HG03469 (cell line): Measurements from ENCODE around the gene UMPS.
"Not testable (repeated sequence)": the region's sequence is repeated elsewhere in the genome, so short reads cannot be mapped to it uniquely, and the experiment has no call there.

Source experiments
- ATAC-seq: cut with Tn5 transposase; IDR thresholded peaks from one replicate; pipeline ENCODE4 v1.9.1; 2021; ENCODE audit warnings: mild to moderate bottlenecking, moderate library complexity, moderate number of reproducible peaks; ENCODE audit not compliant: unreplicated experiment

Gene UMPS

GRCh38 chr3:124776856-124777255 lies 46.6 kb downstream of the UMPS start:
- no peak for ATAC-seq

DNA sequence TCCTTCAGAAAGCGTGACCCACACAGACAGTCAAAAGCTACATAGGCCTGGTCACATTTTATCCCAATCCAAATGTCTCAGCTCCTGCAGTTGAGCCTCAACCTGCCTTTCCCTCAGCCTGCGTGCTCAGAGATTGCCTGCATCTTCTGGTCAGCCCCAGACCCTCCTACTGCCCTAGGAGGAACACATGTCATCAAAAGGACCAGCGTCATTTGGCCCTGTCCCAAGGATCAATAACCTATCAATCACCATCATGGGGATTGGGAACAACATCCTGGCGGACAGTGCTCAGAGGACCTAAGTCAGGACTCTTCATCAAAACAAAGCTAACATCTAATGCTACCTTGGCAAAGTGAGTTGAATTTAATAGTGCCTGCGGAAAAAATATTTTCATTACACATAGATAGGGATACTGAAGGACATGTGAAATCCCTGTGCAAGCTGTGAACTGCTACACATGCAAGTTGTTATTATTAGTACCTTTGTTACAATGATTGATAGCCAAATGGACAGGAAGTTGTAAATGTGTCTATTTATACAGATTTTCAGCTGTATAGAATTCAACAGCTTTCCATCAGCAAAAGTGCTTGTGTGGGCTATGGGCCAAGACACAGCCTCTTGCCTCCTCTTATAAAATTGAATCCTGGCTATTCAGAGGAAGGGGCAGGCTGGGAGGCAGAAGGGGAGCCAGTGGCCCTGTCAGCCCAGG lies 47.7 kb downstream of the UMPS start:
- ATAC-seq: no peak

DNA sequence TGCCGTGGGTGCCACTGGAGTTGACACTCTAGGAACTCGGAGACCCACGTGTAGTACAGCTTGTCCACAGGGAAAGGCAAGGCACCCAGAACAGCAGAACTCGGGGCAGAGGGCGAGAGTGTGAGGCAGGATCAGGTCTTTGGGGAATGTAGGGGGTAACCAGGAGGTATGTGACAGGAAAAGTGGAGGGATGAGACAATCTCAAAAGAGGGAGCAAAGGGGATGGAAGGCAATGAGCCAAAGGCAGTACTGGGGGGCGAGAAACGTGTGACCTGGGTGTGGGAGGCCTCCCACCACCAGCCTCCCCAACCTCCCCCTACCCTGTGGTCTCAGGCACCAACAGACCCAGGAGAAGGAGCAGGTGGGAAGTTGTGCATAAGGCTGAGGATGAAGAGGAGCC lies 48.9 kb downstream of the UMPS start:
- ATAC-seq: no peak

GRCh38 chr3:124779751-124780191 lies 49.5 kb downstream of the UMPS start:
- no peak for ATAC-seq

DNA sequence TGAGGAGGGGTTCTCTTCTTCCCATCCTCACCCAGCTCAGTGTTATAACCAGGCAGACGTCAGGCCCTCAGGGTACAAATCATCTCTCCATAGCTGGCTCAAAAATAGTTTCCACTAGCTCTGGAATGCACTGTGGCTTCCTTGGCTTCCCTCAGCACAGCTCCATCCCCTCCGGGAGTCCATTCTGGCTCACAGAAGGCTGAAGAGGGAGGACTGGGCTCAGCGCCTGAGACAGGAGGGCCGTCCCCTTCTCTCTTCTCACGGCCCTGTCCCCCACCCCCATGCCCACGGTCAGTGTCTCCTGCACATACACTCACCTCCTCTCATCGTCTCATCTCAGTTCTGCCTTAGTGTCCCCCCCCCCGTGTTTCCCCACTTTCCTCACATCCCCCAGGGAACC lies 50.1 kb downstream of the UMPS start:
- no peak for ATAC-seq

GRCh38 chr3:124780761-124781475 lies 50.7 kb downstream of the UMPS start:
- ATAC-seq: no peak

DNA sequence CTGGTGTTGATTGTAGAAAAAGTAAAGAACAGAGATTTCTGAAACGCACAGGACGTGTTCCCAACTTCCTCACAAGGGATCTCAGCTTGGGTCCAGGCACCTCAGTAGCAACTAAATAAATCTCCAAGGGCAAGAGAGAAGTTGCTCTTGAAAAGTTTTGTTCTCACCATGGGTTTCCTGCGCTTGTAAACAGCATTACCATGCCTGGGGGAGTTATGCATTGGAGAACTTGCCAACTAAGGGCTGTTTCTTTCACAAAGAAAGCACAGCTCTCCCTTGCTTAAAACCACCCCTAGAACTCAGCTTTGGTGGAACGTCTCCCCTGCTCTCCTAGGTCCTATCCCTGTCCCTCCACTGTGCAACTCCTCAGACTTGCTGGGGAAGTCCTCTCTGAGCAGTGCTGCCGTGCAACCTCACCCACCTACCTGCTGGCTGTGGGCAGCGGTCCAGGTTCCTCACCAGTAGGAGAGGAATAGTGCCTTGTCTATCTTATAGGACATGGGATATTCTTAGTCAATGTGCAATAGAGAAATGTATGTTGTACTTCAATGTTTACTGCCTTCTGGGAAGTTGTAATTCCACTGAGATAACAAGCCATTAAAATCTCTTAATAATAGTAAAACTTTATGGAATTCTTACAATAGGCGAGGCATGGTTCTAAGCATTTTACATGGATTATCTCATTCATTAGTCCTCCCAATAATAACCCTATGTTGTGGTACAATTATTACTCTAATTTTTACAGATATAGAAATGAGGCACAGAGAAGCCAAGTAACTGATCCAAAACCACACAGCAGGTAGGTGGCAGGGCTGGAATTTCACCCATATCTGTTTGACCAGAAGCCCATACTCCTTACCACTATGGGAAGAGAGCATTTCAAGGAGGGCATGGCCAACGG lies 51.5 kb downstream of the UMPS start:
- no peak for ATAC-seq

DNA sequence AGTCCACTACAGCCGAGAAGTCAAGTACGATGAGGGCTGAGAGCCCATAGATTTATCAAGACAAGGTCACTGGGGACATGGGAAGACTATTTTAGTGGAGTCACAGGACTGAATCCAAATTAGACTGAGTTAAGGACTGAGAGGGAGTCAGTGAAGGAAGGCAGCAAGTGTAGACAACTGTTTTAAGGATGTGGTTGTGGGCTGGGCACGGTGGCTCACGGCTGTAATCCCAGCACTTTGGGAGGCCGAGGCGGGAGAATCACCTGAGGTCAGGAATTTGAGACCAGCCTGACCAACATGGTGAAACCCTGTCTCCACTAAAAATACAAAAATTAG lies 52.1 kb downstream of the UMPS start:
- not testable (repeated sequence) for ATAC-seq

GRCh38 chr3:124783696-124784095 lies 53.4 kb downstream of the UMPS start:
- no peak for ATAC-seq

GRCh38 chr3:124784686-124785382 lies 54.6 kb downstream of the UMPS start:
- no peak for ATAC-seq

- ATAC-seq: no peak
Measured at GRCh38 chr3:124785973-124786372, 55.7 kb downstream of the UMPS start.

DNA sequence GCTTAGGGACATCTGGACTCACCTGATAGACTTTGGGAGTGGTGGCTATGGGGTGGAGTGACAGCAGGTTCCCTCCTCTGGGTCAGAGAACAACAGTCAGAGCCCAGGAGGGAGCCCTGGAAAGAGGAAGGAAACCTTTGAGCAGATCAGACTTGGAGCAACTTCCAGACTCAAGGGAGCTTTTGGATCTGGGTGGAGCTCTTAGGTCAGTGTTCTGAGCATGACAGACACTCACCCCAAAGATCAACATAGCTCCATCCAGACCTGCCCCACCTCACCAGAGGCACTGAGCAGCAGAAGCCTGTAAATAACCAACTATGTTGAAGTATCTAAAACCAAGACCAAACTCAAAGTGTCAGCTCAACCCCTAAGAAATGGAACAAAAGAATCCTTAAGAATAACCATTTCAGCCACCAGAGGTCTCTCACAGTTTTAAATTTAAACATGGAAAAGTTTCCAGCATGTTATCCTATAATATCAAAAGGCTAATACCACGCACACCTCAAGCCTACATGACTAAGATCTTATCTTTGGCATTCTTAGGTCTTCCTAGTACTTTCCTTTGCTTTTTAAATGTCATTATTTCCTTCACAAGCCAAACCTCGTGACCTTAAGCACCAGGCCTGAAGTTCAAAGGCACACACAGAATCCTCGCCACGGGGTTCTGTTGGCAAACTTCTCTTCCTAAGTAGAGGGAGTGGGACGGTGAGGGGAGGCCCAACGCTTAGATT lies 56.4 kb downstream of the UMPS start:
- no peak for ATAC-seq

- ATAC-seq: no peak
Measured at GRCh38 chr3:124787476-124788195, 57.4 kb downstream of the UMPS start.

GRCh38 chr3:124788254-124788745 lies 58.0 kb downstream of the UMPS start:
- ATAC-seq: no peak

DNA sequence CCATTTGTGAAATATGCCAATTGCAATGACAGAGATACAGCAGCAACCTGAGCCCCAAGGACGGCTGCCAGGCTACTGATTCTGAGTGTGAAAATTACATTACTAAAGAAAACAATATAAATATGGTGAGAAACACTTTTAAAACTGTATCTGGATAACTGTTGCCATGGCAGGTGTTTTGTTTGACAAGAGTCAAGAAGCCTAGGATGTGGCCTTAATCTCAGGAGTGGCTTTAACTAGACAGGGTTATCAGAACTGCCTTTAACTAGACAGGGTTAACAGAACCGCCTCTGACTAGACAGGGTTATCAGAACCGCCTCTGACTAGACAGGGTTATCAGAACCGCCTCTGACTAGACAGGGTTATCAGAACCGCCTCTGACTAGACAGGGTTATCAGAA lies 58.9 kb downstream of the UMPS start:
- ATAC-seq: not testable (repeated sequence)

DNA sequence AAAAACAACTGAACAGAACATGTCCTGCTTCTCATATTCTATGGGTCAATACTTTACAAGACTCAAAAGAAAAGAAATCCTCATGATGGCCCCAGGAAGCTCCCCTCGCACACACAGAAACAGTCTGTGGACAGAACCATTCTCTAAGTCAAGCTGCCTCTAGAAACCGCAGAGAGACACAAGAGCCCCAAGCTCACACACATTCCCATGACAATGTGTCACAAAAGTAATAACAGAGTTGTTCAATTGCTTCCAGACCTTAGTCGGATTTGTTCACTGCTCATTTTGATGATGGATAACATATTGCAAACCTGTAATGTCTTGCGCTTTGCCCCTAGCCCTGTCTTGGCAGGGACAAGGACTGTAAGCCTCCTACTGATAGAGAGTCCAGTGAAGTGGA lies 60.9 kb downstream of the UMPS start:
- ATAC-seq: no peak

DNA sequence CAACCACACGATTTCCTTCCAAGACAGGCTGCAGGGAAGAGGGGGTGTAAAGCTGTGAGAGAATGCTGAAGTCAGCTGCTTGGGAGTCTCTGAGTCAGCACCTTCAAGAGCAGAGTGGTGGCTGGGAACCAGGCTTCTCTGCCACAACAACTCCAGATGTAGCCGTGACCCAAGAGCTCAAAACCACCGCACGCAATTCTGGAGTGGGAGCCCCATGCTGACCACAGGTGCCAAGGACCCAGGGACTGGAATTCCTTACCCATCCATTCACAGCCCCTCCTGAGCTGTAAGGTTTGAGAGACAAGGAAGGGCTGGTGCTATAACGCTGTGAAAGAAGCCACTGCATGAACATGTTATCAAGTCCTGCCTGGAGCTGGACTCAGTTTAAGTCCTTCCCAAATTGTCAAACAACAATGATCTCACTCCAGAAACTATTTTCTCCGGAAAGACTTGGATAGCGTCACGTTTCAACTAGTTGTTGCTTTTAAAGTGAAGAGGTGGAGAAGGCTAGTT lies 61.4 kb downstream of the UMPS start:
- ATAC-seq: no peak

- ATAC-seq: no peak
Measured at GRCh38 chr3:124792341-124793040, 62.2 kb downstream of the UMPS start.
